ENCODE measurements around the gene OR4C46.
"Not testable (repeated sequence)": the region's sequence is repeated elsewhere in the genome, so short reads cannot be mapped to it uniquely, and the experiment has no call there.

Gene OR4C46

GRCh38 chr11:54603898-54604297, at the start of gene OR4C46:
TSS of gene OR4C46 (minus strand) at chr11:54603998. CDS start at chr11:54603998, 0 bp downstream.
- Mint-ChIP-seq H3K27me3 (no peaks in the 10 kb centered on the region), H3K36me3 (no peaks in the 10 kb centered on the region), H3K4me3 (no peak within 1 kb of the TSS), H3K9me3 (peaks cover 10 to 13% of the 10 kb centered on the region in 2 donors), H3K4me1 (no peaks in the 10 kb centered on the region), H3K27ac (no peak within 1 kb of the TSS)
- ATAC-seq (replicated peaks), result no peak
- DNase-seq, result no peak

GRCh38 chr11:54645606-54646005, 41.8 kb upstream of the OR4C46 start:
- DNase-seq; H3K4me3 Mint-ChIP-seq; ATAC-seq (replicated peaks); H3K27me3 Mint-ChIP-seq; H3K36me3 Mint-ChIP-seq; H3K27ac Mint-ChIP-seq; H3K4me1 Mint-ChIP-seq: not testable (repeated sequence)
- peaks cover 9 to 11% of the 10 kb centered on the region in 2 donors for H3K9me3 Mint-ChIP-seq

DNA sequence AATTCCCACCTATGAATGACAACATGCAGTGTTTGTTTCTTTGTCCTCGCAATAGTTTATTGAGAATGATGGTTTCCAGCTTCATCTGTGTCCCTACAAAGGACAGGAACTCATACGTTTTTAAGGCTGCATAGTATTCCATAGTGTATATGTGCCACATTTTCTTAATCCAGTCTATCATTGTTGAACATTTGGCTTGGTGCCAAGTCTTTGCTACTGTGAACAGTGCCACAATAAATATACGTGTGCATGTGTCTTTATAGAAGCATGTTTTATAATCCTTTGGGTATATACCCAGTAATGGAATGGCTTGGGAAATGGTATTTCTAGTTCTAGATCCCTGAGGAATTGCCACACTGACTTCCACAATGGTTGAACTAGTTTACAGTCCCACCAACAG, 42.4 kb downstream of the OR4C46 start:
- not testable (repeated sequence) for H3K36me3 Mint-ChIP-seq; H3K4me1 Mint-ChIP-seq; ATAC-seq (replicated peaks); H3K4me3 Mint-ChIP-seq; H3K27ac Mint-ChIP-seq; H3K27me3 Mint-ChIP-seq; DNase-seq
- H3K9me3 Mint-ChIP-seq, result peaks cover 22 to 28% of the 10 kb centered on the region in 2 donors

GRCh38 chr11:54558919-54559318, 44.9 kb downstream of the OR4C46 start:
- H3K4me1 Mint-ChIP-seq, result no peaks in the 10 kb centered on the region
- H3K27me3 Mint-ChIP-seq, result no peaks in the 10 kb centered on the region
- H3K36me3 Mint-ChIP-seq, result peaks cover 0 to 3% of the 10 kb centered on the region in 2 donors
- ATAC-seq (replicated peaks) (no peak), DNase-seq (no peak)
- H3K27ac Mint-ChIP-seq, result no peak overlapping the region
- H3K9me3 Mint-ChIP-seq, result peaks cover 10 to 20% of the 10 kb centered on the region in 2 donors
- no peak overlapping the region for H3K4me3 Mint-ChIP-seq

DNA sequence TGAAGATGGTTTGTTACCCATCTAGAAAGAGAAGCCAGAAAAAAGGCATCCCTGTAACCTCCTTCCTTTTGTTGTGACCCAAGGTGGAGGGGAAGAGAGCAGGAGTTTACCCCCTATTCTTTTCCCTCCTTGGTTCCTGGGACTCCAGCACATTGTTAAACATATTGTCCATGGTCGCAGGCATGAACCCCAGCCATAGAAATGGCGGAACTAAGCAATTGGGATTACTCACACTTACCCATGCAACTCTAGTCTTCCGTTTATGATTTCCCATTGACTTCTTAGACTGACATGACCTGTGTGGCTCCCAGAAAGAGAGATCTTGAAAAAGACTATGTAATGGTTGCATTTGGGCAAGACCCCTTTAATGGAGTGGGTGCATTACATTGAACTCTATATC, 45.4 kb downstream of the OR4C46 start:
- Mint-ChIP-seq H3K4me3 (no peak overlapping the region), H3K27me3 (no peaks in the 10 kb centered on the region), H3K4me1 (no peaks in the 10 kb centered on the region), H3K9me3 (peaks cover 9 to 22% of the 10 kb centered on the region in 2 donors), H3K36me3 (peaks cover 0 to 3% of the 10 kb centered on the region in 2 donors), H3K27ac (no peak overlapping the region)
- no peak for DNase-seq
- no peak for ATAC-seq (replicated peaks)

Data from stimulated activated naive B cell treated with anti-CD40 and anti-IgM and Interleukin-4, amounts not matched to agents 10 μg/mL and 1 μg/mL and 100 μg/mL, for 72 hours (primary cell).